ENCODE results near the gene ZFP36L1.

GRCh38 chr14:68842298-68842697 lies 49.4 kb upstream of the ZFP36L1 start:
- TF ChIP-seq POLR2A (IDR thresholded peaks at IDR 0.05), result no peak
- no peak for TF ChIP-seq CTCF (IDR thresholded peaks at IDR 0.05)
- peak in 3 of 4 donors; percentile 54 to 81 (median 77) for TF ChIP-seq POLR2AphosphoS5 (IDR thresholded peaks at IDR 0.05)
- peak in 1 of 4 donors; percentile 29 for TF ChIP-seq EP300 (IDR thresholded peaks at IDR 0.05)
